ENCODE measurements around the gene PRDX3.
A peak's percentile ranks its signal among the peaks of the same experiment; 100 is the strongest.

Gene PRDX3

GRCh38 chr10:119222537-119222936 is 43.9 kb upstream of the PRDX3 start:
- Histone ChIP-seq H2BK15ac (ENCODE audit: low read depth, poor library complexity, severe bottlenecking) (no peak overlapping the region), H3K23ac (ENCODE audit: low read length in 2 of 2) (no peak overlapping the region), H2AK5ac (ENCODE audit: low read length, severe bottlenecking) (no peak overlapping the region), H3K9ac (ENCODE audit: low read length) (peak overlapping the region; percentile 42), H3K4me3 (ENCODE audit: insufficient read depth in 1 of 2, low read depth in 1 of 2, low read length in 2 of 2) (peak overlapping the region in 1 of 2 experiments; percentile 57), H3K18ac (ENCODE audit: low read depth in 1 of 2, low read length in 2 of 2) (peak overlapping the region; percentile 29 to 31), H2BK120ac (ENCODE audit: low read depth, low read length) (no peak overlapping the region), H3K9me3 (ENCODE audit: control insufficient read depth, low read length) (no peaks in the 10 kb centered on the region), H3K4me1 (ENCODE audit: control insufficient read depth, insufficient read depth, low read depth, low read length) (no peaks in the 10 kb centered on the region), H2BK12ac (ENCODE audit: low read length in 2 of 2) (no peak overlapping the region), H4K8ac (ENCODE audit: low read length) (no peak overlapping the region), H3K27me3 (ENCODE audit: control insufficient read depth in 1 of 2, insufficient read depth in 1 of 2, low read length in 2 of 2) (no peaks in the 10 kb centered on the region), H3K36me3 (ENCODE audit: control insufficient read depth in 1 of 2, insufficient read depth in 2 of 2, low read depth in 1 of 2, low read length in 2 of 2) (no peaks in the 10 kb centered on the region), H2AFZ (ENCODE audit: low read depth, low read length) (no peak overlapping the region), H3K27ac (ENCODE audit: low read length, poor library complexity, severe bottlenecking) (no peak overlapping the region), H3K4ac (ENCODE audit: low read depth in 1 of 2, low read length in 2 of 2) (peak overlapping the region in 1 of 2 experiments; percentile 22), H3K4me2 (ENCODE audit: low read length, poor library complexity, severe bottlenecking) (no peak overlapping the region), H3K79me1 (replicated peaks; ENCODE audit: low read length, poor library complexity, severe bottlenecking) (peaks cover 25% of the 10 kb centered on the region), H3K14ac (ENCODE audit: low read length in 2 of 2) (no peak overlapping the region), H4K91ac (ENCODE audit: low read length) (no peak overlapping the region), H2BK5ac (ENCODE audit: low read depth, low read length, poor library complexity, severe bottlenecking) (no peak overlapping the region)
- 81% methylated on average over 8 of the region's 9 CpGs for WGBS
- no peak for DNase-seq

GRCh38 chr10:119221666-119222065 is 43.1 kb upstream of the PRDX3 start:
- WGBS = 90% methylated on average over 1 of the region's 1 CpG

GRCh38 chr10:119221201-119221600 is 42.6 kb upstream of the PRDX3 start:
- Histone ChIP-seq H3K27me3 (ENCODE audit: control insufficient read depth in 1 of 2, insufficient read depth in 1 of 2, low read length in 2 of 2) (no peaks in the 10 kb centered on the region), H3K23ac (ENCODE audit: low read length in 2 of 2) (no peak overlapping the region)

More at GRCh38 chr10:119221666-119222065, 43.1 kb upstream of the PRDX3 start:
- no peak overlapping the region for H3K9ac ChIP-seq (ENCODE audit: low read length)
- no peaks in the 10 kb centered on the region for H3K9me3 ChIP-seq (ENCODE audit: control insufficient read depth, low read length)
- peak overlapping the region in 1 of 2 experiments; percentile 9 for H3K4ac ChIP-seq (ENCODE audit: low read depth in 1 of 2, low read length in 2 of 2)
- peaks cover 28% of the 10 kb centered on the region for H3K79me1 ChIP-seq (replicated peaks; ENCODE audit: low read length, poor library complexity, severe bottlenecking)
- H2BK15ac ChIP-seq (ENCODE audit: low read depth, poor library complexity, severe bottlenecking) = no peak overlapping the region
- no peak for DNase-seq
- peak overlapping the region; percentile 20 to 77 for H2BK12ac ChIP-seq (ENCODE audit: low read length in 2 of 2)
- H3K4me1 ChIP-seq (ENCODE audit: control insufficient read depth, insufficient read depth, low read depth, low read length) = no peaks in the 10 kb centered on the region
- no peak overlapping the region for H4K8ac ChIP-seq (ENCODE audit: low read length)
- no peak overlapping the region for H3K27ac ChIP-seq (ENCODE audit: low read length, poor library complexity, severe bottlenecking)
- H2BK120ac ChIP-seq (ENCODE audit: low read depth, low read length) = no peak overlapping the region
- H3K18ac ChIP-seq (ENCODE audit: low read depth in 1 of 2, low read length in 2 of 2) = no peak overlapping the region
- H3K36me3 ChIP-seq (ENCODE audit: control insufficient read depth in 1 of 2, insufficient read depth in 2 of 2, low read depth in 1 of 2, low read length in 2 of 2) = no peaks in the 10 kb centered on the region
- H3K23ac ChIP-seq (ENCODE audit: low read length in 2 of 2) = no peak overlapping the region
- H2BK5ac ChIP-seq (ENCODE audit: low read depth, low read length, poor library complexity, severe bottlenecking) = no peak overlapping the region
- H3K4me3 ChIP-seq (ENCODE audit: insufficient read depth in 1 of 2, low read depth in 1 of 2, low read length in 2 of 2) = peak overlapping the region in 1 of 2 experiments; percentile 57
- H3K4me2 ChIP-seq (ENCODE audit: low read length, poor library complexity, severe bottlenecking) = no peak overlapping the region
- no peak overlapping the region for H2AFZ ChIP-seq (ENCODE audit: low read depth, low read length)
- no peak overlapping the region for H2AK5ac ChIP-seq (ENCODE audit: low read length, severe bottlenecking)
- no peak overlapping the region for H4K91ac ChIP-seq (ENCODE audit: low read length)
- no peaks in the 10 kb centered on the region for H3K27me3 ChIP-seq (ENCODE audit: control insufficient read depth in 1 of 2, insufficient read depth in 1 of 2, low read length in 2 of 2)
- no peak overlapping the region for H3K14ac ChIP-seq (ENCODE audit: low read length in 2 of 2)

GRCh38 chr10:119219871-119220270 is 41.3 kb upstream of the PRDX3 start:
- Histone ChIP-seq H3K23ac (ENCODE audit: low read length in 2 of 2) (no peak overlapping the region), H3K4me3 (ENCODE audit: insufficient read depth in 1 of 2, low read depth in 1 of 2, low read length in 2 of 2) (peak overlapping the region in 1 of 2 experiments; percentile 55), H3K4me2 (ENCODE audit: low read length, poor library complexity, severe bottlenecking) (no peak overlapping the region), H3K4ac (ENCODE audit: low read depth in 1 of 2, low read length in 2 of 2) (no peak overlapping the region), H3K79me1 (replicated peaks; ENCODE audit: low read length, poor library complexity, severe bottlenecking) (peaks cover 26% of the 10 kb centered on the region), H4K8ac (ENCODE audit: low read length) (no peak overlapping the region), H3K14ac (ENCODE audit: low read length in 2 of 2) (no peak overlapping the region), H2BK15ac (ENCODE audit: low read depth, poor library complexity, severe bottlenecking) (no peak overlapping the region), H3K36me3 (ENCODE audit: control insufficient read depth in 1 of 2, insufficient read depth in 2 of 2, low read depth in 1 of 2, low read length in 2 of 2) (no peaks in the 10 kb centered on the region), H2AK5ac (ENCODE audit: low read length, severe bottlenecking) (no peak overlapping the region), H3K27me3 (ENCODE audit: control insufficient read depth in 1 of 2, insufficient read depth in 1 of 2, low read length in 2 of 2) (no peaks in the 10 kb centered on the region), H3K9me3 (ENCODE audit: control insufficient read depth, low read length) (no peaks in the 10 kb centered on the region), H2BK120ac (ENCODE audit: low read depth, low read length) (no peak overlapping the region), H3K9ac (ENCODE audit: low read length) (peak overlapping the region; percentile 56), H2BK5ac (ENCODE audit: low read depth, low read length, poor library complexity, severe bottlenecking) (no peak overlapping the region), H3K4me1 (ENCODE audit: control insufficient read depth, insufficient read depth, low read depth, low read length) (no peaks in the 10 kb centered on the region), H2BK12ac (ENCODE audit: low read length in 2 of 2) (peak overlapping the region in 1 of 2 experiments; percentile 18), H4K91ac (ENCODE audit: low read length) (no peak overlapping the region), H2AFZ (ENCODE audit: low read depth, low read length) (no peak overlapping the region), H3K18ac (ENCODE audit: low read depth in 1 of 2, low read length in 2 of 2) (no peak overlapping the region), H3K27ac (ENCODE audit: low read length, poor library complexity, severe bottlenecking) (no peak overlapping the region)
- no peak for DNase-seq
- 94% methylated on average over 5 of the region's 5 CpGs for WGBS

More at GRCh38 chr10:119221201-119221600, 42.6 kb upstream of the PRDX3 start:
- H2BK120ac ChIP-seq (ENCODE audit: low read depth, low read length) = no peak overlapping the region
- no peak overlapping the region for H4K91ac ChIP-seq (ENCODE audit: low read length)
- H2BK15ac ChIP-seq (ENCODE audit: low read depth, poor library complexity, severe bottlenecking) = no peak overlapping the region
- no peak overlapping the region for H3K9ac ChIP-seq (ENCODE audit: low read length)
- no peak overlapping the region for H2BK12ac ChIP-seq (ENCODE audit: low read length in 2 of 2)
- H3K4ac ChIP-seq (ENCODE audit: low read depth in 1 of 2, low read length in 2 of 2) = no peak overlapping the region
- H3K27ac ChIP-seq (ENCODE audit: low read length, poor library complexity, severe bottlenecking) = no peak overlapping the region
- no peak overlapping the region for H3K14ac ChIP-seq (ENCODE audit: low read length in 2 of 2)
- peak; percentile 76 for DNase-seq
- WGBS = 73% methylated on average over 4 of the region's 4 CpGs
- H4K8ac ChIP-seq (ENCODE audit: low read length) = no peak overlapping the region
- no peaks in the 10 kb centered on the region for H3K4me1 ChIP-seq (ENCODE audit: control insufficient read depth, insufficient read depth, low read depth, low read length)
- H3K4me3 ChIP-seq (ENCODE audit: insufficient read depth in 1 of 2, low read depth in 1 of 2, low read length in 2 of 2) = peak overlapping the region in 1 of 2 experiments; percentile 22
- H3K4me2 ChIP-seq (ENCODE audit: low read length, poor library complexity, severe bottlenecking) = no peak overlapping the region
- H3K9me3 ChIP-seq (ENCODE audit: control insufficient read depth, low read length) = no peaks in the 10 kb centered on the region
- no peaks in the 10 kb centered on the region for H3K36me3 ChIP-seq (ENCODE audit: control insufficient read depth in 1 of 2, insufficient read depth in 2 of 2, low read depth in 1 of 2, low read length in 2 of 2)
- no peak overlapping the region for H2AFZ ChIP-seq (ENCODE audit: low read depth, low read length)
- no peak overlapping the region for H3K18ac ChIP-seq (ENCODE audit: low read depth in 1 of 2, low read length in 2 of 2)
- H3K79me1 ChIP-seq (replicated peaks; ENCODE audit: low read length, poor library complexity, severe bottlenecking) = peaks cover 26% of the 10 kb centered on the region
- no peak overlapping the region for H2BK5ac ChIP-seq (ENCODE audit: low read depth, low read length, poor library complexity, severe bottlenecking)
- H2AK5ac ChIP-seq (ENCODE audit: low read length, severe bottlenecking) = no peak overlapping the region
